HepG2 (cell line): ENCODE measurements around the gene DDAH2. TPM values are rescaled to one million over a fixed set of nuclear protein-coding genes. Genes with fewer than 3 reads are reported as not detected.

Experiments used
- ATF5 ChIP-seq: sonication (generic); formaldehyde crosslinking; IDR thresholded peaks from 2 replicates; pipeline ENCODE4 v1.4.0; 2020; ENCODE audit warnings: mild to moderate bottlenecking, low read depth, missing genetic modification reagents
- CSRNP2 ChIP-seq: sonication (generic); formaldehyde crosslinking; conservative IDR thresholded peaks from 2 replicates; pipeline ENCODE4 v1.8.0; 2022; ENCODE audit warnings: low read depth, missing genetic modification reagents
- FOXO1 ChIP-seq: sonication (generic); formaldehyde crosslinking; IDR thresholded peaks from 2 replicates; pipeline ENCODE4 v1.4.0; 2020; ENCODE audit warnings: missing genetic modification reagents
- HNF4A ChIP-seq: sonication (generic); formaldehyde crosslinking; IDR thresholded peaks from 2 replicates; pipeline ENCODE4 v1.4.0; 2020; ENCODE audit warnings: missing genetic modification reagents
- IKZF4 ChIP-seq: sonication (generic); formaldehyde crosslinking; IDR thresholded peaks from 2 replicates; pipeline ENCODE4 v1.5.1; 2020; ENCODE audit warnings: borderline replicate concordance, mild to moderate bottlenecking, low read depth, missing genetic modification reagents; ENCODE audit errors: not compliant biosample characterization
- KLF9 ChIP-seq: IDR thresholded peaks from 2 replicates; pipeline ENCODE4 v1.6.1; 2016; ENCODE audit warnings: low read depth
- LCORL ChIP-seq, 2 experiments: fragments of 450-650 bp in 1 of 2; sonication (generic) in 1 of 2; formaldehyde crosslinking in 1 of 2; IDR thresholded peaks; 2 replicates each; pipeline versions ENCODE4 v1.5.0 to v1.6.1; 2017 to 2020; ENCODE audit warnings: antibody characterized with exemption in 1 of 2, missing genetic modification reagents in 1 of 2
- MTERF4 ChIP-seq: sonication (generic); formaldehyde crosslinking; IDR thresholded peaks from 2 replicates; pipeline ENCODE4 v1.8.0; 2023; ENCODE audit warnings: mild to moderate bottlenecking, missing genetic modification reagents
- MXD4 ChIP-seq: IDR thresholded peaks from 2 replicates; pipeline ENCODE4 v1.6.1; 2016; ENCODE audit warnings: mild to moderate bottlenecking, missing biosample characterization, missing genetic modification reagents
- SMAD3 ChIP-seq: sonication (generic); formaldehyde crosslinking; IDR thresholded peaks from 2 replicates; pipeline ENCODE4 v1.4.0; 2020; ENCODE audit warnings: missing genetic modification reagents
- TAF1 ChIP-seq: sonication (generic); formaldehyde crosslinking; IDR thresholded peaks from 2 replicates; pipeline ENCODE4 v1.4.0; 2020; ENCODE audit warnings: missing genetic modification reagents
- TBX2 ChIP-seq: sonication (generic); formaldehyde crosslinking; IDR thresholded peaks from 2 replicates; pipeline ENCODE4 v1.5.0; 2020; ENCODE audit warnings: missing genetic modification reagents, mild to moderate bottlenecking, borderline replicate concordance
- TBX3 ChIP-seq: fragments of 450-650 bp; IDR thresholded peaks from 2 replicates; pipeline ENCODE4 v1.6.1; 2017; ENCODE audit warnings: antibody characterized with exemption, mild to moderate bottlenecking, inconsistent platforms, borderline replicate concordance
- TGIF2 ChIP-seq: IDR thresholded peaks from 2 replicates; pipeline ENCODE4 v1.6.1; 2016; ENCODE audit warnings: control low read depth, missing compliant biosample characterization
- TMF1 ChIP-seq: sonication (generic); formaldehyde crosslinking; IDR thresholded peaks from 2 replicates; pipeline ENCODE4 v1.8.1; 2022; ENCODE audit warnings: low read depth, missing genetic modification reagents
- ZBTB7B ChIP-seq: sonication (generic); formaldehyde crosslinking; IDR thresholded peaks from 2 replicates; pipeline ENCODE4 v1.4.0; 2020; ENCODE audit warnings: missing genetic modification reagents
- ZNF30 ChIP-seq: sonication (generic); formaldehyde crosslinking; IDR thresholded peaks from 2 replicates; pipeline ENCODE4 v1.5.0; 2020; ENCODE audit warnings: mild to moderate bottlenecking, missing genetic modification reagents
- ZNF772 ChIP-seq: sonication (generic); formaldehyde crosslinking; IDR thresholded peaks from 2 replicates; pipeline ENCODE4 v1.5.0; 2020; ENCODE audit warnings: mild to moderate bottlenecking, missing genetic modification reagents
- ZSCAN5A ChIP-seq: sonication (generic); formaldehyde crosslinking; IDR thresholded peaks from 2 replicates; pipeline ENCODE4 v1.8.0; 2022; ENCODE audit warnings: mild to moderate bottlenecking, missing genetic modification reagents, borderline replicate concordance
- polyA plus RNA-seq, 8 experiments: library from polyadenylated mRNA; depleted of rRNA in 3 of 8; stranded (reverse) in 7 of 8; unstranded in 1 of 8; fragments of >200 nt; fragmentation: Illumina TruSeq in 4 of 8; extraction: Trizol in 4 of 8; gene quantifications; 2 replicates each; pipeline versions ENCODE4 v1.2.1 to v1.2.3, GENCODE V29; 2011 to 2016; ENCODE audit warnings: low read depth in 4 of 8, missing spikeins in 1 of 8, mixed read lengths in 1 of 8; ENCODE audit not compliant: insufficient read depth in 1 of 8
- total RNA-seq, 5 experiments: library from RNA; depleted of rRNA; stranded (reverse); fragments of >200 nt; fragmentation: Illumina TruSeq; extraction: Trizol; gene quantifications; 2 replicates each; pipeline ENCODE4 v1.2.3, GENCODE V29; 2016; ENCODE audit warnings: low read depth in 1 of 5
- TF ChIP-seq, protein P1 (sequence below): sonication (generic); formaldehyde crosslinking; IDR thresholded peaks from 2 replicates; pipeline ENCODE4 v1.8.0; 2022; ENCODE audit warnings: missing genetic modification reagents, mild to moderate bottlenecking, inconsistent platforms, borderline replicate concordance
- TF ChIP-seq, protein P2 (sequence below): sonication (generic); formaldehyde crosslinking; IDR thresholded peaks from 2 replicates; pipeline ENCODE4 v1.5.1; 2020; ENCODE audit warnings: missing genetic modification reagents, mild to moderate bottlenecking, borderline replicate concordance

Gene DDAH2
- total and polyA plus RNA-seq, 2 of the 13 experiments (the other 11 are each of a cell fraction or from before 2014, with no cell fraction given) = 16.4 to 21.1 TPM

DNA sequence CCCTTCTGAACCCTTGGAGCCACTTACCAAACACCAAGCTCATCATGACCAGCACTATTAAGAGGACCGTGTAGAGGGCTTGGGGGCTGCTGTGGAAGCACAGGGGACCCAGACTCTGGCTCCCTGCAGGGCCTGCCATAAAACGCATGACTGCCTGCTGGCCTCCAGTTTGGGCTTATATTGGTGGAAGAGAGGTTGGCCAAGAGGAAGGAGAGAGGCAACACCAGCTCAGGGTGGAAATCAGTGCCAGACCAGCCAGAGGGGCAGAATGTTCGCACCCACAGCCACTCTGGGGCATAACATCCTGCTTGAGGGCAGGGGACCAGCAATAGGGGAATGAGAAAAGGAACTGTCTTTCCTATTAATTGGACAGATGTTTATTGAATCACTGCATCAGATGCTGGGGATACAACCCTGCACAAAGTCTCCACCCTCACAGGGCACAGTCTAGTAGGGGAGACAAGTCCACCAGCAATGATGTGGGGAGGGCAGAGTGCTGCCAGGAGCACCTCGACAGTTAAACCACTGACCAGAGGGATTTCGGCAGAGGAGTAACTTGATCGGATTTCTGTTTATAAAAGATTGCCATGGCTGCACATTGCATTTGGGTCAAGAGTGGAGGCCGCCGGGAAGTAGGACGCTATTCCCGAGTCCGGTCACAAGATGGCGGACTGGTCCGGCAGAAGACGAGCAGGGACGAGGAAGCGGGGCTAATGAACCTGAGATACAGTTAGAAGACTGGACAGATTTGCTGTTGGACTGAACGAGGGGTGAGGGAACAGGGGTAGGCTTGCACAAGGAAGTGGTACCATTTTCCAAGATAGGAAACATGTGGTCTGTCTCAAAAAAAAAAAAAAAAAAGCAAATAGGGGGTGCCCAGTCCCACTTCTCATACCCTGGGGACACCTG, 48.6 kb downstream of the DDAH2 start, which contains the start of gene LY6G5C (continued):
- no peak for TF ChIP-seq ZNF772 (CRISPR knock-in tag)
- no peak for TF ChIP-seq CSRNP2 (CRISPR knock-in tag)
- TF ChIP-seq TGIF2 = 0 out of 2 replicates have a peak, but pooled peaks have one; percentile 25
- TF ChIP-seq ATF5 (CRISPR knock-in tag) = no peak
- no peak for TF ChIP-seq TBX3
- no peak for TF ChIP-seq LCORL (IDR thresholded peaks at IDR 0.05)
- TF ChIP-seq LCORL (CRISPR knock-in tag; IDR thresholded peaks at IDR 0.05) = peak; percentile 75
- no peak for TF ChIP-seq HNF4A (CRISPR knock-in tag)
- no peak for TF ChIP-seq TAF1 (CRISPR knock-in tag)
- TF ChIP-seq ZBTB7B (CRISPR knock-in tag) = no peak
- no peak for TF ChIP-seq IKZF4 (CRISPR knock-in tag)
- no peak for TF ChIP-seq SMAD3 (CRISPR knock-in tag)
- no peak for TF ChIP-seq ZNF30
- no peak for TF ChIP-seq FOXO1 (CRISPR knock-in tag)
- no peak for TF ChIP-seq KLF9
- TF ChIP-seq MXD4 (CRISPR knock-in tag) = 0 out of 2 replicates have a peak, but pooled peaks have one; percentile 50
- TF ChIP-seq, protein P1, sequence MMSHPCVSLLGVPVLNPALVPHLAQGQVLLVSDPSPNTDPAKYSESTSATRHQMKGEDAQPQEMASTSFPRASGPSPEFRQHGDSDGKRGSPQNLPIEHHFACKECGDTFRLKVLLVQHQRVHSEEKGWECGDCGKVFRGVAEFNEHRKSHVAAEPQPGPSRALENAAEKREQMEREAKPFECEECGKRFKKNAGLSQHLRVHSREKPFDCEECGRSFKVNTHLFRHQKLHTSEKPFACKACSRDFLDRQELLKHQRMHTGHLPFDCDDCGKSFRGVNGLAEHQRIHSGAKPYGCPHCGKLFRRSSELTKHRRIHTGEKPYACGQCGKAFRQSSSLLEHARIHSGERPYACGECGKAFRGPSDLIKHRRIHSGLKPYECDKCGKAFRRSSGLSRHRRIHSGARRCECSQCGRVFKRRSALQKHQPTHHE (CRISPR knock-in tag) = no peak
- no peak for TF ChIP-seq ZSCAN5A (CRISPR knock-in tag)
- TF ChIP-seq TBX2 (CRISPR knock-in tag) = no peak
- TF ChIP-seq MTERF4 (CRISPR knock-in tag) = 0 out of 2 replicates have a peak, but pooled peaks have one; percentile 12
- no peak for TF ChIP-seq TMF1 (CRISPR knock-in tag)
- TF ChIP-seq, protein P2, sequence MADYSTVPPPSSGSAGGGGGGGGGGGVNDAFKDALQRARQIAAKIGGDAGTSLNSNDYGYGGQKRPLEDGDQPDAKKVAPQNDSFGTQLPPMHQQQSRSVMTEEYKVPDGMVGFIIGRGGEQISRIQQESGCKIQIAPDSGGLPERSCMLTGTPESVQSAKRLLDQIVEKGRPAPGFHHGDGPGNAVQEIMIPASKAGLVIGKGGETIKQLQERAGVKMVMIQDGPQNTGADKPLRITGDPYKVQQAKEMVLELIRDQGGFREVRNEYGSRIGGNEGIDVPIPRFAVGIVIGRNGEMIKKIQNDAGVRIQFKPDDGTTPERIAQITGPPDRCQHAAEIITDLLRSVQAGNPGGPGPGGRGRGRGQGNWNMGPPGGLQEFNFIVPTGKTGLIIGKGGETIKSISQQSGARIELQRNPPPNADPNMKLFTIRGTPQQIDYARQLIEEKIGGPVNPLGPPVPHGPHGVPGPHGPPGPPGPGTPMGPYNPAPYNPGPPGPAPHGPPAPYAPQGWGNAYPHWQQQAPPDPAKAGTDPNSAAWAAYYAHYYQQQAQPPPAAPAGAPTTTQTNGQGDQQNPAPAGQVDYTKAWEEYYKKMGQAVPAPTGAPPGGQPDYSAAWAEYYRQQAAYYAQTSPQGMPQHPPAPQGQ (CRISPR knock-in tag) = no peak
